ENCODE measurements around the gene PHC3.

Gene PHC3

GRCh38 chr3:170079536-170080165 lies 101.9 kb downstream of the PHC3 start:
- H3K4me3 ChIP-seq (ENCODE audit: low read length in 2 of 2): no peak overlapping the region
- H3K9ac ChIP-seq (ENCODE audit: low read length in 2 of 2): no peak overlapping the region
- no peaks in the 10 kb centered on the region for H3K4me1 ChIP-seq (ENCODE audit: control insufficient read depth, insufficient read depth, low read length)
- peaks cover 0 to 2% of the 10 kb centered on the region in 2 donors for H3K36me3 ChIP-seq (ENCODE audit: control insufficient read depth in 2 of 2, insufficient read depth in 2 of 2, low read length in 2 of 2)
- H3K27ac ChIP-seq (ENCODE audit: low read length): no peak overlapping the region
- no peaks in the 10 kb centered on the region for H3K9me3 ChIP-seq (ENCODE audit: control insufficient read depth in 2 of 2, low read length in 2 of 2)
- H3K27me3 ChIP-seq (ENCODE audit: control insufficient read depth in 1 of 2, insufficient read depth in 2 of 2, low read length in 2 of 2): no peaks in the 10 kb centered on the region

GRCh38 chr3:170078620-170079281 lies 102.8 kb downstream of the PHC3 start:
- no peaks in the 10 kb centered on the region for H3K4me1 ChIP-seq (ENCODE audit: control insufficient read depth, insufficient read depth, low read length)
- H3K9me3 ChIP-seq (ENCODE audit: control insufficient read depth in 2 of 2, low read length in 2 of 2): no peaks in the 10 kb centered on the region
- H3K36me3 ChIP-seq (ENCODE audit: control insufficient read depth in 2 of 2, insufficient read depth in 2 of 2, low read length in 2 of 2): peaks cover 0 to 2% of the 10 kb centered on the region in 2 donors
- no peaks in the 10 kb centered on the region for H3K27me3 ChIP-seq (ENCODE audit: control insufficient read depth in 1 of 2, insufficient read depth in 2 of 2, low read length in 2 of 2)
- H3K4me3 ChIP-seq (ENCODE audit: low read length in 2 of 2): no peak overlapping the region
- no peak overlapping the region for H3K27ac ChIP-seq (ENCODE audit: low read length)
- no peak overlapping the region for H3K9ac ChIP-seq (ENCODE audit: low read length in 2 of 2)

- no peak overlapping the region for H3K4me3 ChIP-seq (ENCODE audit: low read length in 2 of 2)
- no peak overlapping the region for H3K27ac ChIP-seq (ENCODE audit: low read length)
- H3K27me3 ChIP-seq (ENCODE audit: control insufficient read depth in 1 of 2, insufficient read depth in 2 of 2, low read length in 2 of 2): no peaks in the 10 kb centered on the region
- H3K9me3 ChIP-seq (ENCODE audit: control insufficient read depth in 2 of 2, low read length in 2 of 2): no peaks in the 10 kb centered on the region
- no peaks in the 10 kb centered on the region for H3K4me1 ChIP-seq (ENCODE audit: control insufficient read depth, insufficient read depth, low read length)
- peaks cover 0 to 2% of the 10 kb centered on the region in 2 donors for H3K36me3 ChIP-seq (ENCODE audit: control insufficient read depth in 2 of 2, insufficient read depth in 2 of 2, low read length in 2 of 2)
- no peak overlapping the region for H3K9ac ChIP-seq (ENCODE audit: low read length in 2 of 2)
These were observed 104.2 kb downstream of the PHC3 start for GRCh38 chr3:170077361-170077760.

GRCh38 chr3:170076715-170077238 lies 104.8 kb downstream of the PHC3 start:
- H3K4me3 ChIP-seq (ENCODE audit: low read length in 2 of 2): no peak overlapping the region

GRCh38 chr3:170075441-170076091 lies 106.0 kb downstream of the PHC3 start:
- no peak overlapping the region for H3K27ac ChIP-seq (ENCODE audit: low read length)
- H3K9me3 ChIP-seq (ENCODE audit: control insufficient read depth in 2 of 2, low read length in 2 of 2): no peaks in the 10 kb centered on the region
- no peaks in the 10 kb centered on the region for H3K27me3 ChIP-seq (ENCODE audit: control insufficient read depth in 1 of 2, insufficient read depth in 2 of 2, low read length in 2 of 2)
- H3K4me3 ChIP-seq (ENCODE audit: low read length in 2 of 2): no peak overlapping the region
- no peaks in the 10 kb centered on the region for H3K4me1 ChIP-seq (ENCODE audit: control insufficient read depth, insufficient read depth, low read length)
- H3K36me3 ChIP-seq (ENCODE audit: control insufficient read depth in 2 of 2, insufficient read depth in 2 of 2, low read length in 2 of 2): peaks cover 0 to 2% of the 10 kb centered on the region in 2 donors
- H3K9ac ChIP-seq (ENCODE audit: low read length in 2 of 2): no peak overlapping the region

More at GRCh38 chr3:170076715-170077238, 104.8 kb downstream of the PHC3 start:
- Histone ChIP-seq H3K36me3 (ENCODE audit: control insufficient read depth in 2 of 2, insufficient read depth in 2 of 2, low read length in 2 of 2) (peaks cover 0 to 2% of the 10 kb centered on the region in 2 donors), H3K27ac (ENCODE audit: low read length) (no peak overlapping the region), H3K27me3 (ENCODE audit: control insufficient read depth in 1 of 2, insufficient read depth in 2 of 2, low read length in 2 of 2) (no peaks in the 10 kb centered on the region), H3K9ac (ENCODE audit: low read length in 2 of 2) (no peak overlapping the region), H3K4me1 (ENCODE audit: control insufficient read depth, insufficient read depth, low read length) (no peaks in the 10 kb centered on the region), H3K9me3 (ENCODE audit: control insufficient read depth in 2 of 2, low read length in 2 of 2) (no peaks in the 10 kb centered on the region)

- no peak overlapping the region for H3K27ac ChIP-seq (ENCODE audit: low read length)
- no peaks in the 10 kb centered on the region for H3K4me1 ChIP-seq (ENCODE audit: control insufficient read depth, insufficient read depth, low read length)
- no peak overlapping the region for H3K4me3 ChIP-seq (ENCODE audit: low read length in 2 of 2)
- H3K36me3 ChIP-seq (ENCODE audit: control insufficient read depth in 2 of 2, insufficient read depth in 2 of 2, low read length in 2 of 2): no peaks in the 10 kb centered on the region
- H3K27me3 ChIP-seq (ENCODE audit: control insufficient read depth in 1 of 2, insufficient read depth in 2 of 2, low read length in 2 of 2): no peaks in the 10 kb centered on the region
- H3K9me3 ChIP-seq (ENCODE audit: control insufficient read depth in 2 of 2, low read length in 2 of 2): no peaks in the 10 kb centered on the region
- H3K9ac ChIP-seq (ENCODE audit: low read length in 2 of 2): no peak overlapping the region
These were observed 117.4 kb downstream of the PHC3 start for GRCh38 chr3:170064108-170064507.

GRCh38 chr3:170063691-170064090 lies 117.8 kb downstream of the PHC3 start:
- no peaks in the 10 kb centered on the region for H3K4me1 ChIP-seq (ENCODE audit: control insufficient read depth, insufficient read depth, low read length)
- no peak overlapping the region for H3K9ac ChIP-seq (ENCODE audit: low read length in 2 of 2)
- H3K36me3 ChIP-seq (ENCODE audit: control insufficient read depth in 2 of 2, insufficient read depth in 2 of 2, low read length in 2 of 2): no peaks in the 10 kb centered on the region
- H3K27me3 ChIP-seq (ENCODE audit: control insufficient read depth in 1 of 2, insufficient read depth in 2 of 2, low read length in 2 of 2): no peaks in the 10 kb centered on the region
- H3K27ac ChIP-seq (ENCODE audit: low read length): no peak overlapping the region
- no peaks in the 10 kb centered on the region for H3K9me3 ChIP-seq (ENCODE audit: control insufficient read depth in 2 of 2, low read length in 2 of 2)
- H3K4me3 ChIP-seq (ENCODE audit: low read length in 2 of 2): no peak overlapping the region

GRCh38 chr3:170062769-170063168 lies 118.8 kb downstream of the PHC3 start:
- H3K9me3 ChIP-seq (ENCODE audit: control insufficient read depth in 2 of 2, low read length in 2 of 2): no peaks in the 10 kb centered on the region
- H3K9ac ChIP-seq (ENCODE audit: low read length in 2 of 2): no peak overlapping the region
- no peaks in the 10 kb centered on the region for H3K27me3 ChIP-seq (ENCODE audit: control insufficient read depth in 1 of 2, insufficient read depth in 2 of 2, low read length in 2 of 2)
- H3K4me1 ChIP-seq (ENCODE audit: control insufficient read depth, insufficient read depth, low read length): no peaks in the 10 kb centered on the region
- H3K36me3 ChIP-seq (ENCODE audit: control insufficient read depth in 2 of 2, insufficient read depth in 2 of 2, low read length in 2 of 2): no peaks in the 10 kb centered on the region
- no peak overlapping the region for H3K4me3 ChIP-seq (ENCODE audit: low read length in 2 of 2)
- no peak overlapping the region for H3K27ac ChIP-seq (ENCODE audit: low read length)

GRCh38 chr3:170062068-170062467 lies 119.5 kb downstream of the PHC3 start:
- no peaks in the 10 kb centered on the region for H3K36me3 ChIP-seq (ENCODE audit: control insufficient read depth in 2 of 2, insufficient read depth in 2 of 2, low read length in 2 of 2)
- no peak overlapping the region for H3K4me3 ChIP-seq (ENCODE audit: low read length in 2 of 2)
- no peak overlapping the region for H3K9ac ChIP-seq (ENCODE audit: low read length in 2 of 2)
- H3K4me1 ChIP-seq (ENCODE audit: control insufficient read depth, insufficient read depth, low read length): no peaks in the 10 kb centered on the region
- no peaks in the 10 kb centered on the region for H3K27me3 ChIP-seq (ENCODE audit: control insufficient read depth in 1 of 2, insufficient read depth in 2 of 2, low read length in 2 of 2)
- H3K27ac ChIP-seq (ENCODE audit: low read length): no peak overlapping the region
- H3K9me3 ChIP-seq (ENCODE audit: control insufficient read depth in 2 of 2, low read length in 2 of 2): no peaks in the 10 kb centered on the region

GRCh38 chr3:170059447-170059846 lies 122.1 kb downstream of the PHC3 start:
- Histone ChIP-seq H3K9ac (ENCODE audit: low read length in 2 of 2) (no peak overlapping the region), H3K4me1 (ENCODE audit: control insufficient read depth, insufficient read depth, low read length) (no peaks in the 10 kb centered on the region), H3K27ac (ENCODE audit: low read length) (no peak overlapping the region), H3K36me3 (ENCODE audit: control insufficient read depth in 2 of 2, insufficient read depth in 2 of 2, low read length in 2 of 2) (no peaks in the 10 kb centered on the region), H3K4me3 (ENCODE audit: low read length in 2 of 2) (no peak overlapping the region), H3K27me3 (ENCODE audit: control insufficient read depth in 1 of 2, insufficient read depth in 2 of 2, low read length in 2 of 2) (no peaks in the 10 kb centered on the region), H3K9me3 (ENCODE audit: control insufficient read depth in 2 of 2, low read length in 2 of 2) (no peaks in the 10 kb centered on the region)

Measured in stomach smooth muscle (tissue), 2 donors.